SK-N-MC (cell line): ENCODE results near the gene CACNA1G.

Experiments used
- EZH2 ChIP-seq: fragments of 200-600 bp; sonication (generic); IDR thresholded peaks from one replicate; pipeline ENCODE4 v1.6.1; 2017; ENCODE audit warnings: antibody characterized with exemption
- POLR2AphosphoS5 ChIP-seq: IDR thresholded peaks from 2 replicates; pipeline ENCODE4 v1.6.1; 2012; ENCODE audit warnings: mild to moderate bottlenecking, low read depth, low read length, borderline replicate concordance

- TF ChIP-seq POLR2AphosphoS5: no peak
- no peak for TF ChIP-seq EZH2
These were observed 17.7 kb downstream of the CACNA1G start for GRCh38 chr17:50578173-50578572.
